Memory B cell (primary cell): Measurements from ENCODE around the gene UBFD1.
"Not testable (repeated sequence)": the region's sequence is repeated elsewhere in the genome, so short reads cannot be mapped to it uniquely, and the experiment has no call there.

ENCODE experiments used
- ATAC-seq: fragments of 150-1000 bp; cut with Tn5 transposase; 2 replicates; pipeline ENCODE4 v1.10.0; 2021; ENCODE audit warnings: low read depth, mild to moderate bottlenecking, moderate library complexity
- DNase-seq, 2 donors: peaks; one replicate each; pipeline ENCODE4 v3.0.0; 2022; ENCODE audit warnings: low spot score in 2 of 2
- H3K27ac Mint-ChIP-seq: one replicate; pipeline ENCODE4 v1.8.0; 2022; ENCODE audit warnings: mild to moderate bottlenecking, moderate library complexity, mixed read lengths
- H3K27me3 Mint-ChIP-seq: one replicate; pipeline ENCODE4 v1.8.0; 2022; ENCODE audit warnings: mixed read lengths
- H3K36me3 Mint-ChIP-seq: one replicate; pipeline ENCODE4 v1.8.0; 2022; ENCODE audit warnings: mild to moderate bottlenecking, mixed read lengths
- H3K4me1 Mint-ChIP-seq: one replicate; pipeline ENCODE4 v1.8.0; 2022; ENCODE audit warnings: mixed read lengths
- H3K4me3 Mint-ChIP-seq: one replicate; pipeline ENCODE4 v1.8.0; 2022; ENCODE audit warnings: mild to moderate bottlenecking, moderate library complexity, mixed read lengths
- H3K9me3 Mint-ChIP-seq: one replicate; pipeline ENCODE4 v1.8.0; 2022; ENCODE audit warnings: mixed read lengths

UBFD1 gene

DNA sequence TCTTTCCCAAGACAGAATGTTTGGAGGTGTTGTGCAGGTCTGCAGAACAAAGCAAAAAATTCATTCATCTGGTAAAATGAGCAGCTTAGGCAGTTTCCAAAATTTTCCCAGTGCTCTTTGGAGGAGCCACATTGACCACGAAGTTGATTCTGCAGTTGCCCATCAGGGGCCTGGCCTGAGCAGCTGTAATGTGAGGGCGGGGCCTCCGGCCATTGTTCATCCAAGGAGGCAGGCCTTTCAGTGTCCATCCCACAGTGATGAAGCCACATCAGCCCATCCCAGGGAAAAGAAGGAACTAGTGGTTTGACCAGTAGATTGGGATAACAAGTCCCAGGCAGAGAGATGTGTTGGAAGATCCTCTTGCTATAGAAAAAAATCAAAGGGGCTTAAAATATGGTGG lies 10.1 kb downstream of the UBFD1 start:
- H3K36me3 Mint-ChIP-seq: peaks cover 27% of the 10 kb centered on the region
- no peak overlapping the region for H3K4me3 Mint-ChIP-seq
- DNase-seq (no peak), ATAC-seq (no peak)
- peaks cover 21% of the 10 kb centered on the region for H3K4me1 Mint-ChIP-seq
- no peaks in the 10 kb centered on the region for H3K27me3 Mint-ChIP-seq
- H3K27ac Mint-ChIP-seq: no peak overlapping the region
- no peaks in the 10 kb centered on the region for H3K9me3 Mint-ChIP-seq

DNA sequence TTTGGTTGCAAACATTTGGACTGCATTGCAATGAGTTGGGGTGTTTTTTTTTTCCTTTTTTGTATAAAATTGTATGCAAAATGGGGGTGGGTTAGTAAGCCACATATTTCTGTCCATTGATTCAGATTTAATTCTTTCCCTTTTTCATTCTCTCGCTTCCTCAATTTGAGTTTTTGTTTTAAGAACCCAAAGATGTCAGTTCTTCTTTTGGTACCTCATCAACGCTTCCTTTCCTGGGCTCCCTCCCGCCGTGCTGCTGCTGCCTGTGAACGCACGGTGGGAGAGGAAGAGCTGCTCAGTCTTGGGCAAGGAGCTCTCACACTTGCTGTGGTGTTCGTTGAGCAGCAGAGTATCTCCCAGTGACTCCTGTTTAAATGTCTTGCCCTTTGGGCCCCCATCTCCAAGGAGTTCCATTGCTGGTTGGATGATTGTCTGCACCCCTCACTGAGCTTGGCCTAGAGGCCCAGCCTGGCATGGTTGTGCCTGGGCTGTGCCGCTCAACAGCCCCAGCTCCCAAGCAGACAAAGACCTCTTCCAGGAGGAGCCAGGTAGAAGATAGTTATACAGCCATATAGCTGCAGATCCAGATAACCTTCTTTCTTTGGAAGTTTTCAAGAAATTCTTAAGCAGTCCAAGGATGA lies 13.6 kb downstream of the UBFD1 start:
- Mint-ChIP-seq H3K36me3 (peaks cover 12% of the 10 kb centered on the region), H3K4me1 (peaks cover 17% of the 10 kb centered on the region), H3K9me3 (no peaks in the 10 kb centered on the region), H3K4me3 (peak overlapping the region; percentile 21), H3K27ac (peak overlapping the region; percentile 90), H3K27me3 (no peaks in the 10 kb centered on the region)
- ATAC-seq (peak; percentile 97), DNase-seq (peak in 1 of 2 donors; percentile 40)

DNA sequence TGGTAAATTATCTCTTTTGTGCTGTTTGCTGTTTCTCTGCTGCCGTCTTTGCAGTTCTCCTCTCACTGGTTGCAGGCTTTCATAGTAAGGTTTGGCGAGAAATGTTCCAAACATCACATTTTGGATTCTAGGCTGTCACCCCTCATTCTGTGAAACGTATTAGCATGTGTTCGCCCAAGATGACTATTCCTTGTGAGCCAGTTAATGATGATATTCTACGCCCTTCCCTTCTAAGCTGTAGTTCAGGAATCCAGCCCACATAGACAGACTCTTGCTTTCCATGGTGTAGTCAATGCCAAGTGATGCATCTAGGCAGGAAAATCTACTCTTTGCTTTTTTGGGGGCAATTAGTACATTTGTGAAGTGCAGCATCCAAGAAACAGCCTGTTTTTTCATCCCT lies 14.4 kb downstream of the UBFD1 start:
- Mint-ChIP-seq H3K4me3 (no peak overlapping the region), H3K4me1 (peaks cover 17% of the 10 kb centered on the region), H3K36me3 (peaks cover 9% of the 10 kb centered on the region), H3K27ac (peak overlapping the region; percentile 90), H3K9me3 (no peaks in the 10 kb centered on the region), H3K27me3 (no peaks in the 10 kb centered on the region)
- DNase-seq: no peak
- ATAC-seq: no peak

DNA sequence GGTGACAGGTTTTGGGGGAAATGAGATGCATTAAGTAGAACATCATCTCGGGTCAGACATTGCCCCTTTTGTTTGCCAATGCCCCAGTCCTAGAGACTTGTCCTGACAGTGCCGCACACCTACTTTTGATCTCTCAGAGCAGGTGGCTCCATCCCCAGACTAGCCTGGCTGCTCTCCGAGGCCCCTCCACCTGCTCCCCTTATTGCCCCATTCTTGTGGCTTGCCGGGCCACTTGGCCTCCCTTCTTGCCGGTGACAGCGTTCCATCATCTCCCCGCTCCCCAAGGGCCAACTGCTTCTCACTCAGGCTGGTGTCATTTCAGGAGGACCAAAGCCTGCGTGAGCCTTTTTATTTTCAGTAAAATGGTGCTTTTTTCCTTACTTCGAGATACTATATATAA lies 14.9 kb downstream of the UBFD1 start:
- ATAC-seq (no peak), DNase-seq (no peak)
- peaks cover 17% of the 10 kb centered on the region for H3K4me1 Mint-ChIP-seq
- peak overlapping the region; percentile 90 for H3K27ac Mint-ChIP-seq
- peaks cover 5% of the 10 kb centered on the region for H3K36me3 Mint-ChIP-seq
- no peaks in the 10 kb centered on the region for H3K9me3 Mint-ChIP-seq
- no peak overlapping the region for H3K4me3 Mint-ChIP-seq
- no peaks in the 10 kb centered on the region for H3K27me3 Mint-ChIP-seq

DNA sequence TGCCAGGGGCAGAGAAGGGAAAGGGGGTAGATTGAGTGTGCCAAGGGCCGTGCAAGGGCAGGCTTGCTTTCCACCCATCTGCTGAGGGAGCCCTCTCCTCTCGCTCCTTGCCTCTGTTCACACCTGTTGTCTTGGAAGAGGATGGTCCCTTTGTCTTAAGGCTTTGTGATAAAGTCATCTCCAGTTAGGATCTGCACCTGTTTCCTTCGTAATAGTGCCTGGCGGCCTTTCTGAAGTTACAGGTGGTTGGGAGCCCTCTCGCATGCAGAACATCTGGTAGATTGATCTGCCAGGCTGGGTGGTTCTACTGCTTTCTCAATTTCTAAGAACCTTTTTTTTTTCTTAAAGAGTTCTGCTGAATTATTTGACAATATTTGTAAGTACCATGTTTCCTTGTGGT lies 16.3 kb downstream of the UBFD1 start:
- DNase-seq (no peak), ATAC-seq (no peak)
- Mint-ChIP-seq H3K4me1 (peaks cover 17% of the 10 kb centered on the region), H3K27ac (no peak overlapping the region), H3K9me3 (no peaks in the 10 kb centered on the region), H3K27me3 (no peaks in the 10 kb centered on the region), H3K4me3 (no peak overlapping the region), H3K36me3 (peaks cover 4% of the 10 kb centered on the region)

DNA sequence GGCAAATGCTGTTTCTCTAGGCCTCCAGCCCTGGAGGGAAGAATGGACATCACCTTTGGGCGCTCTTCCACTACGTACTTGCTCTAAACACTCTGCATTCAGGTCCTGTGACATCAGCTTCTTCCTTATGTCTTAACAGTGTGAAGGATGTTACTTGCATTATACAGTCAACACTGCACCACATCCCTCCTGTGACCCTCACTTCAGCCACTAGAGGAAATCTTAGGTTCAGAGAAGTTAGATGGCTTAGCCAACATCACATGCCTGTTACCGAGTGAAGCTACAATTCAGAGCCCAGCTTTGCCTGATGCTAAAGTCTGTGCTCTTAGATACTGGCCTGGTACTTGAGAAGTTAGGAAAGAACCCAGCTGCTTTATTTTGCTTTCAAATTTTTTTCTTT lies 18.3 kb downstream of the UBFD1 start:
- Mint-ChIP-seq H3K27me3 (no peaks in the 10 kb centered on the region), H3K4me3 (no peak overlapping the region), H3K27ac (peak overlapping the region; percentile 31), H3K4me1 (peaks cover 10% of the 10 kb centered on the region), H3K9me3 (no peaks in the 10 kb centered on the region), H3K36me3 (peaks cover 14% of the 10 kb centered on the region)
- ATAC-seq: no peak
- DNase-seq: no peak

DNA sequence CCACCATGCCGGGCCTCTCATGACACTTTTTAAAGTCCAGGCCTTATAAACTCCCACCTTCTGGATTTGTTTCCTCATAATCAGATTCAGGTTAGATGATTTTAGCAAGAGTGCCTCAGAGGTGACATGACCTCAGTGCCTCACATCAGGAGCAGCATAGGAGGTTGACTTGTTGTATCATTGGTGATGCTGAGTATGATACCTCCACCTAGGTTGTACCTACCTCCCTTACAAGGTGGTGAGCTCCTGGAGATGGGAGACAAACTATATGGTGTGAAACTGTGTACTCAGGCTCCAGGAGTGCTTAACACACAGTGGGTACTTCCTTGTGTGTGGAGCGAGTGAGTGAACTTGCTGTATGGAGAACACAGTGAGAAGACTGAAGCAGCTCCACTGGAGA lies 20.0 kb downstream of the UBFD1 start:
- Mint-ChIP-seq H3K36me3 (peaks cover 16% of the 10 kb centered on the region), H3K27ac (no peak overlapping the region), H3K9me3 (no peaks in the 10 kb centered on the region), H3K27me3 (no peaks in the 10 kb centered on the region), H3K4me3 (no peak overlapping the region), H3K4me1 (no peaks in the 10 kb centered on the region)
- DNase-seq (no peak), ATAC-seq (no peak)

DNA sequence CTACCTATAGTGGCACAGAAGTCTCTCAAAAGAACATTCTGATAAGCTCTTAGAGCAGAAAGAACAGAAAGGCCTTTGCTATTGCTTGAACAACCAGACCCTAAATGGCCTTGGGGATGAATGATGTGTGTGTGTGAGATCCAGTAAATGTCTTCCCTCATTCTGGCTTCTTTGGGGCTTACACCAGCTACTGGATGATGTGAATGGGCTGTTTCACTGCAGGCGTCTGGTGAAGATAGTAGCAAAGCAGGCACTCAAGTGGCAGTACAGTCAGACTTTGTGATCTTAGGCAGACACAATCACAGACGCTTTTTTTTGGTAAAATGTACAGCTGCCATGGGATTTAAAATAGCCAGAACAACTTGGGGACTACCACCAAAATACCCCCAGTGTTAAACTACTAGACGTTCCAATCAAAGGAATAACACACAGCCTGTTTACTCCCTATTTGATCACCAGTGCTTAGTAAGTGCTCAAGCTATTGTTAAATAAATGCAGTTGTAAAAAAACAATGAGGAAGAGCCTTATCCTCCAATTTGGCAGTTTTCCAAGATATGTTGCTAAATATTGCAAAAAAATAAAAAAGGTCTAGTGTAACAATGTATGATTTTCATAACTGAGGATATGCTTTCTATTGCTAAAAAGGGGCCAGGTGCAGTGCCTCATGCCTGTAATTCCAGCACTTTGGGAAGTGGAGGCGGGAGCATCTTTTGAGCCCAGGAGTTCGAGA lies 20.7 kb downstream of the UBFD1 start:
- Mint-ChIP-seq H3K4me3 (no peak overlapping the region), H3K9me3 (no peaks in the 10 kb centered on the region), H3K4me1 (no peaks in the 10 kb centered on the region), H3K27ac (no peak overlapping the region), H3K27me3 (no peaks in the 10 kb centered on the region), H3K36me3 (peaks cover 17% of the 10 kb centered on the region)
- no peak for DNase-seq
- no peak for ATAC-seq

DNA sequence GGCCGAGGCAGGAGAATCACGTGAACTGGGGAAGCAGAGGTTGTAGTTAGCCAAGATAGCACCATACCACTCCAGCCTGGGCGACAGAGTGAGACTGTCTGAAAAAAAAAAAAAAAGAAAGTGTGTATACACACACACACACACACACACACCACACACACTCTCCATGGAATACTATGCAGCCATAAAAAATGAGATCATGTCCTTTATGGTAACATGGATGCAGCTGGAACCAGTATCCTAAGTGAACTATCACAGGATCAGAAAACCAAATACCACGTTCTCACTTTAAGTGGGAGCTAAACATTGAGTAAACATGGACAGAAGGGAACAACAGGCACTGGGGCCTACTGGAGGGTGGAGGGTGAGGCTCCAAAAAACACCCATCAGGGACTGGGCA lies 21.8 kb downstream of the UBFD1 start:
- Mint-ChIP-seq H3K36me3 (peaks cover 20% of the 10 kb centered on the region), H3K9me3 (no peaks in the 10 kb centered on the region), H3K4me3 (no peak overlapping the region), H3K4me1 (peaks cover 2% of the 10 kb centered on the region), H3K27ac (no peak overlapping the region), H3K27me3 (no peaks in the 10 kb centered on the region)
- ATAC-seq (no peak), DNase-seq (no peak)

DNA sequence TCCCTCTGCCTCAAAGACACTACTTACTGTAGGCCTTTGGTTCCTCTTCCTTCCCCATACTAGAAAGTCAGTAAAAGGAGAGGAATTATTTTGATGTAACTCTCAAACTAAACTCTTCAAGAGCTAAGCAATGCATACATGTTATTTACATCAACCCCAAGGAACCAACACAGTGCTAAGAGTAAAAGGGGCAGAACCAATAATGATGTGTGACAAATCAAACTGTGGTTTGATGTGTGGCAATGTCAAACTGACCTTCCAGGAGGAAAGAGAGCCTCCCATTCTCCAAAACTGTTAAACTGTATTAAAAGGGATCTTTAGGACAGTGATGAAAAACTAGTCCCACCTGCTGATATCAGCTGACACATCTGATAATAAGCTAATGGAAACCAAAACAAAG lies 22.9 kb downstream of the UBFD1 start:
- no peaks in the 10 kb centered on the region for H3K27me3 Mint-ChIP-seq
- no peak for DNase-seq
- no peak overlapping the region for H3K27ac Mint-ChIP-seq
- peaks cover 20% of the 10 kb centered on the region for H3K36me3 Mint-ChIP-seq
- H3K4me1 Mint-ChIP-seq: peaks cover 2% of the 10 kb centered on the region
- no peak overlapping the region for H3K4me3 Mint-ChIP-seq
- ATAC-seq: no peak
- no peaks in the 10 kb centered on the region for H3K9me3 Mint-ChIP-seq

DNA sequence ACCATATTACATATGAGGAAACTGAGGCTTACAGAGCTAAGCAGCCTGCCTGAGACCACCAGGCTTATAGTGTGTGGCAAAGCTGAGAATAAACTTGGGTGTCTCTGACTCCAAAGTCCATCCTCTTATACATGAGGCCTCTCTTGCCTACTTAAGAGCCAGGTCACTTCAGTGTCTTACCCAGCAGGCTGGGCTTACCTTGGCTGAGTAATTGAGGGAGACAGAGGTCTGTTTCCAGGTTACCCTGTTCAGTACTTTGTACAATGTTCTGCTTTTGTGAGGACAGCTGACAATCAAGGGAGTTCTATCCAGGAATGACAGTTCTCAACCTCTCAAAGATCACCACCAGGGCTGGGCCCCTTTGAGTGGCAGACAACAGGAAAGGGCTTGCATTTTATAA lies 24.2 kb downstream of the UBFD1 start:
- Mint-ChIP-seq H3K27ac (peak overlapping the region; percentile 62), H3K4me3 (no peak overlapping the region), H3K36me3 (peaks cover 23% of the 10 kb centered on the region), H3K4me1 (peaks cover 2% of the 10 kb centered on the region), H3K9me3 (no peaks in the 10 kb centered on the region), H3K27me3 (no peaks in the 10 kb centered on the region)
- DNase-seq: no peak
- no peak for ATAC-seq

DNA sequence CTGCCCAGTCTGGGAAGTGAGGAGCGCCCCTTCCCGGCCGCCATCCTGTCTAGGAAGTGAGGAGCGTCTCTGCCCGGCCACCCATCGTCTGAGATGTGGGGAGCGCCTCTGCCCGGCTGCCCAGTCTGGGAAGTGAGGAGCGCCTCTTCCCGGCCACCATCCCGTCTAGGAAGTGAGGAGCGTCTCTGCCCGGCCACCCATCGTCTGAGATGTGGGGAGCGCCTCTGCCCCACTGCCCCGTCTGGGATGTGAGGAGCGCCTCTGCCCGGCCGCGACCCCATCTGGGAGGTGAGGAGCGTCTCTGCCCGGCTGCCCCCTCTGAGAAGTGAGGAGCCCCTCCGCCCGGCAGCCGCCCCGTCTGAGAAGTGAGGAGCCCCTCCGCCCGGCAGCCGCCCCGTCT lies 25.7 kb downstream of the UBFD1 start:
- DNase-seq, H3K27ac Mint-ChIP-seq, H3K4me1 Mint-ChIP-seq, ATAC-seq, H3K4me3 Mint-ChIP-seq, H3K27me3 Mint-ChIP-seq, H3K9me3 Mint-ChIP-seq: not testable (repeated sequence)
- H3K36me3 Mint-ChIP-seq: peaks cover 26% of the 10 kb centered on the region

DNA sequence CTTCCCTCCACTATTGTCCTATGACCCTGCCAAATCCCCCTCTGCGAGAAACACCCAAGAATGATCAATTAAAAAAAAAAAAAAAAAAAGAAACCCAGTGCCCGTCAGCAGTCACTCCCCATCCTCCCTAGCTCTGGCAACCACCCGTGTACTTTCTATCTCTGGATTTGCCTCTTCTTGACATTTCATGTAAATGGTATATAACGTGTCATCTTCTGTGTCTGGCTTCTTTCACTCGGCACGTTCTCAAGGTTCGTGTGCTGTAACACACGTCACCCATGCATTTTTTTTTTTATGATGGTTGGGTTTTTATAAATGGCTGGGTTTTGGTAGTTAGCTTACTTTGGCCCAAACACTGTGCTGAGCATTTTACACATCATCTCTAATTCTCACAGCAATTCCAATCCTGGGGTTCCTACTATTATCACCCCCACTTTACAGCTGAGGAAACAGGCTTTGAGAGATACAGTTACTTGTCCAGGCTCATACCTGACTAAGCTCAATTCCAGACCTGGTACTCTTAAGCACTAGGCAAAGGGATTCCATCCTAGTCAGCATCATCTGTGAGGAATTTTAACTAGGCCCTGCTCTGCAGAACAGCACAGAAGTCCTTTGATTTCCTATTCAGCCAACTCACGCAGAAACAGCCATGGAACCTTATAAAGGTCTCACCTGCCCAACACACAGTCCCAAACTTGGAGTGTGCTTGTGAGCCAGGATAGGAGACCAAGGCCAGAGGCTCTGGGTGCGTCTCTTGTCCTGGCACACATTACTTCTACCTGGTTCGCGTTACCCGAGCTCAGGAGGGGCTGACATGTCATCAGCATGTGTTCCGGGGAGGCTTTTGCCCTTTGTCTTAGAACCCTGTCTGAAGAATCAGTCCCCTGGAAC lies 26.9 kb downstream of the UBFD1 start:
- no peak for DNase-seq
- Mint-ChIP-seq H3K4me1 (peaks cover 4% of the 10 kb centered on the region), H3K27ac (no peak overlapping the region), H3K36me3 (peaks cover 25% of the 10 kb centered on the region), H3K4me3 (no peak overlapping the region), H3K27me3 (no peaks in the 10 kb centered on the region), H3K9me3 (no peaks in the 10 kb centered on the region)
- no peak for ATAC-seq

DNA sequence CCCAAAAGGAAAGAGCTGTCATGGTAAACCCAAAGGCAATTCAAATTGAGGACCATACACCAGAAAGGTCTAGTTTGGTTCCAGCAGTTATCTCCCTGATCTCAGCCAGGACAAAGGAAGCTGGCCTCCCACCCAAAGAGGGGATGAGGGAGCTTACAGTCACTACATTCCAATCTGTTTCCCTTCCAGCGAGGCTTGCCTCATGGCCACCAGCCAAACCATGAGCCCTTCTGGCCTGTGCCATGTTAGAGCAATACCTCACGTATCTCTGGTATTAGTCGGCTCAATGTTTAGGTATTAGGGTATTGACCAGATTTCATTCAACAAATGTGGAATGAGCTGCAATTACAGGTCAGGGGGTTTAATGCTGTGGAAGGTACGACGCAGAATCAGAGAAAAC lies 30.2 kb downstream of the UBFD1 start:
- Mint-ChIP-seq H3K4me3 (no peak overlapping the region), H3K4me1 (peaks cover 11% of the 10 kb centered on the region), H3K27me3 (no peaks in the 10 kb centered on the region), H3K9me3 (no peaks in the 10 kb centered on the region), H3K27ac (no peak overlapping the region), H3K36me3 (peaks cover 31% of the 10 kb centered on the region)
- ATAC-seq: no peak
- no peak for DNase-seq
